ENCODE measurements around the gene PDE11A. TPM values are rescaled to one million over a fixed set of nuclear protein-coding genes. Genes with fewer than 3 reads are reported as not detected.

PDE11A gene
- total RNA-seq, 3 donors from 2014 or later = 0.96 to 2.3 (median 2.2) TPM

GRCh38 chr2:177680866-177681712 lies 391.5 kb downstream of the PDE11A start:
- DNase-seq (ENCODE audit: low spot score in 2 of 2) = no peak
- H3K36me3 ChIP-seq = no peaks in the 10 kb centered on the region
- H3K4me3 ChIP-seq = no peak overlapping the region
- no peak overlapping the region for H3K27ac ChIP-seq
- no peaks in the 10 kb centered on the region for H3K9me3 ChIP-seq
- TF ChIP-seq POLR2AphosphoS5 (IDR thresholded peaks at IDR 0.05) (no peak), POLR2A (IDR thresholded peaks at IDR 0.05) (no peak), CTCF (IDR thresholded peaks at IDR 0.05) (no peak)
- H3K27me3 ChIP-seq = no peaks in the 10 kb centered on the region
- intact Hi-C loops (cut with DNase I; ENCODE audit: low total_unique reads) = no loop called here
- no peaks in the 10 kb centered on the region for H3K4me1 ChIP-seq

GRCh38 chr2:177679611-177680605 lies 392.7 kb downstream of the PDE11A start:
- Histone ChIP-seq H3K36me3 (no peaks in the 10 kb centered on the region), H3K9me3 (no peaks in the 10 kb centered on the region), H3K27me3 (no peaks in the 10 kb centered on the region), H3K27ac (no peak overlapping the region), H3K4me3 (no peak overlapping the region), H3K4me1 (no peaks in the 10 kb centered on the region)
- no peak for DNase-seq (ENCODE audit: low spot score in 2 of 2)
- intact Hi-C loops (cut with DNase I; ENCODE audit: low total_unique reads) = loop anchor here (1.0 kb wide), 1 partner anchor 33 kb away; no protein-coding TSS in a partner anchor
- TF ChIP-seq POLR2A (IDR thresholded peaks at IDR 0.05) (no peak), CTCF (IDR thresholded peaks at IDR 0.05) (no peak), POLR2AphosphoS5 (IDR thresholded peaks at IDR 0.05) (no peak)

- H3K27ac ChIP-seq = no peak overlapping the region
- DNase-seq (ENCODE audit: low spot score in 2 of 2) = no peak
- no peaks in the 10 kb centered on the region for H3K36me3 ChIP-seq
- TF ChIP-seq CTCF (IDR thresholded peaks at IDR 0.05) = no peak
- TF ChIP-seq POLR2AphosphoS5 (IDR thresholded peaks at IDR 0.05) = no peak
- no peak for TF ChIP-seq POLR2A (IDR thresholded peaks at IDR 0.05)
- intact Hi-C loops (cut with DNase I; ENCODE audit: low total_unique reads) = loop anchor here (1.0 kb wide), 1 partner anchor 32 kb away; no protein-coding TSS in a partner anchor
- no peaks in the 10 kb centered on the region for H3K27me3 ChIP-seq
- H3K4me1 ChIP-seq = no peaks in the 10 kb centered on the region
- H3K9me3 ChIP-seq = no peaks in the 10 kb centered on the region
- no peak overlapping the region for H3K4me3 ChIP-seq
Measured at GRCh38 chr2:177678939-177679338, 393.6 kb downstream of the PDE11A start.

GRCh38 chr2:177676636-177677035 lies 395.9 kb downstream of the PDE11A start:
- no peak for DNase-seq (ENCODE audit: low spot score in 2 of 2)
- TF ChIP-seq CTCF (IDR thresholded peaks at IDR 0.05) (no peak), POLR2AphosphoS5 (IDR thresholded peaks at IDR 0.05) (no peak), POLR2A (IDR thresholded peaks at IDR 0.05) (no peak)
- Histone ChIP-seq H3K27me3 (no peaks in the 10 kb centered on the region), H3K27ac (no peak overlapping the region), H3K36me3 (no peaks in the 10 kb centered on the region), H3K4me1 (no peaks in the 10 kb centered on the region), H3K9me3 (no peaks in the 10 kb centered on the region), H3K4me3 (no peak overlapping the region)
- intact Hi-C loops (cut with DNase I; ENCODE audit: low total_unique reads) = no loop called here
